Measurements from ENCODE around the gene BAIAP2L2. TPM values are rescaled to one million over a fixed set of nuclear protein-coding genes. Genes with fewer than 3 reads are reported as not detected.

The BAIAP2L2 gene
- total RNA-seq, 4 donors from 2014 or later = 0.59 to 1.7 TPM; not detected in 2

DNA sequence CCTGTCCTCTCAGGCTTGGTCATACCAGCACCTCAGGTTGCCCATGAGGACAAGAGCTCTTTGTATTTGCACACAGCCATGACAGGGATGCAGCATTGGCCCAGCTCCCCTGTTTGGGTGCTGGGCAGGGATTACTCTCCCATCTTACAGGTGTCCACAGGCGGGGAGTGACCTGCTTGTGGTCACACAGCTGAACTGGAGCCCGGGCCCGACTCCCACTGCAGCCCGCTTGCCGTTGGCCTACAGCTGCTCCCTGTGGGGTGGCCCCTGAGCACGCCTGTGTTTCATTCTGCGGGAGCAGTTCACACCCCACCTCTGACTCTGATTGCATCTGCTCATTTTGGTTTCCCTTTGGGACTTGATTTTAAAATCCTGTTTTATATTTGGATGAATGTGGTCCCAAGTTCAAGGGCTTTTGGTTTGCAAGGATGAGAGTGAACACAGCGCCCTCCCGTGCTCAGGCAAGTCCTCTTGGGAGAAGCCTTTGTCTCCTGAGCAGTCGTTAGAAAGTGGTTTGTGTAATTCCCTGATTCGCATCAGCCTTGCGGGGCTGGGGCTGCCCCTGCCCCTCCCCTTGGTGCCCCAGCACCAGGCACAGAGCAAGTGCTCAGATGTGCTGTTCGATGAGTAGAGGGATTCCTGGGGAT is 44.0 kb downstream of the BAIAP2L2 start:
- no peak for TF ChIP-seq POLR2A (IDR thresholded peaks at IDR 0.05)
- TF ChIP-seq, protein P1, sequence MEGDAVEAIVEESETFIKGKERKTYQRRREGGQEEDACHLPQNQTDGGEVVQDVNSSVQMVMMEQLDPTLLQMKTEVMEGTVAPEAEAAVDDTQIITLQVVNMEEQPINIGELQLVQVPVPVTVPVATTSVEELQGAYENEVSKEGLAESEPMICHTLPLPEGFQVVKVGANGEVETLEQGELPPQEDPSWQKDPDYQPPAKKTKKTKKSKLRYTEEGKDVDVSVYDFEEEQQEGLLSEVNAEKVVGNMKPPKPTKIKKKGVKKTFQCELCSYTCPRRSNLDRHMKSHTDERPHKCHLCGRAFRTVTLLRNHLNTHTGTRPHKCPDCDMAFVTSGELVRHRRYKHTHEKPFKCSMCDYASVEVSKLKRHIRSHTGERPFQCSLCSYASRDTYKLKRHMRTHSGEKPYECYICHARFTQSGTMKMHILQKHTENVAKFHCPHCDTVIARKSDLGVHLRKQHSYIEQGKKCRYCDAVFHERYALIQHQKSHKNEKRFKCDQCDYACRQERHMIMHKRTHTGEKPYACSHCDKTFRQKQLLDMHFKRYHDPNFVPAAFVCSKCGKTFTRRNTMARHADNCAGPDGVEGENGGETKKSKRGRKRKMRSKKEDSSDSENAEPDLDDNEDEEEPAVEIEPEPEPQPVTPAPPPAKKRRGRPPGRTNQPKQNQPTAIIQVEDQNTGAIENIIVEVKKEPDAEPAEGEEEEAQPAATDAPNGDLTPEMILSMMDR (IDR thresholded peaks at IDR 0.05) = no peak
- DNase-seq = no peak
- no peak overlapping the region for H3K4me3 ChIP-seq
- H3K27me3 ChIP-seq = no peaks in the 10 kb centered on the region
- intact Hi-C loops (cut with DNase I; ENCODE audit: low total_unique reads) = loop anchor here (10.0 kb wide), 1 partner anchor 508 kb away; the partner anchor contains the start of gene DMC1
- no peaks in the 10 kb centered on the region for H3K4me1 ChIP-seq
- no peak overlapping the region for H3K27ac ChIP-seq
- no peaks in the 10 kb centered on the region for H3K9me3 ChIP-seq
- no peaks in the 10 kb centered on the region for H3K36me3 ChIP-seq

DNA sequence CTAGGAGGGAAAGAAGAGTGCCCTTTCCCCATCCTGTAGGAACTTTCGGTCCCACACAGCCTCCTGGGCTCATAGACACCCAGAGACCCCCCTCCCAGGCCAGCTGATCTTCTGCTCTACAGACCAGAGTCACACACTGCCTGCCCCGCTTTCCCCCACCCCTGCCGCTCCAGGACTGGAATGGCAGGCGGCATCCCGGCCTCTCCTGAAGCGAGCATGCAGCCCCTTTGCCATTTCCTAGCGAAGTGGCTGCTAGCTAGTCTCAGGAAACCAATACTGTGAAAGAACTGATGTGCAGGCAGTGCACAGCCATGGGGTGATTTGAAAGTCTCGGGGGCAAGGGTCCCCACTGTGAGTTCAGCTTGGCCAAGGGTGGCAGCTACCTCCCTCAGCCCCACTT is 44.9 kb downstream of the BAIAP2L2 start:
- DNase-seq = no peak
- H3K36me3 ChIP-seq = no peaks in the 10 kb centered on the region
- intact Hi-C loops (cut with DNase I; ENCODE audit: low total_unique reads) = loop anchor here (10.0 kb wide), 1 partner anchor 509 kb away; the partner anchor contains the start of gene DMC1
- H3K4me3 ChIP-seq = no peak overlapping the region
- TF ChIP-seq POLR2A (IDR thresholded peaks at IDR 0.05) = no peak
- TF ChIP-seq, protein P1 (IDR thresholded peaks at IDR 0.05) = no peak
- no peaks in the 10 kb centered on the region for H3K4me1 ChIP-seq
- H3K27me3 ChIP-seq = no peaks in the 10 kb centered on the region
- no peak overlapping the region for H3K27ac ChIP-seq
- H3K9me3 ChIP-seq = no peaks in the 10 kb centered on the region

DNA sequence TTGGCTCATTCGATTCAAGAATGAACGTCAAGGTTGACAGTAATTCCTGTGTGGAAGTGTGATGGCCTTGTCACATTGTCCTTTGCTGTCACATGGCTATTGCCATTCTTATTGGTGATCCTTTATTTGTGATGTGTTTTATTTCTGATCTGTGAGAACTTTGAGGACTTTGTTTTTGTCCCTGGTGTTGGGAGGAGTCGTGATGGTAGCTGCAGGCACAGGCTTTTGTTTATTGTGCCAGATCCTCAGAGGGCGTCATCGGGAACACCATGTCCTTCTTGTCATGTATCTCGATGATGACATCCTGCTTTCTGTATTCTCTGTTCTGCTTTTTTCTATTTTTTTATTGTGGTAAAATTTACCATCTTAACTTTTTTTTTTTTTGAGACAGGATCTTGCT is 47.7 kb downstream of the BAIAP2L2 start:
- no peak for TF ChIP-seq POLR2A (IDR thresholded peaks at IDR 0.05)
- TF ChIP-seq, protein P1 (IDR thresholded peaks at IDR 0.05) = no peak
- no peak overlapping the region for H3K27ac ChIP-seq
- H3K4me1 ChIP-seq = no peaks in the 10 kb centered on the region
- no peaks in the 10 kb centered on the region for H3K9me3 ChIP-seq
- intact Hi-C loops (cut with DNase I; ENCODE audit: low total_unique reads) = loop anchor here (10.0 kb wide), 1 partner anchor 512 kb away; the partner anchor contains the start of gene DMC1
- no peak overlapping the region for H3K4me3 ChIP-seq
- no peaks in the 10 kb centered on the region for H3K27me3 ChIP-seq
- no peak for DNase-seq
- no peaks in the 10 kb centered on the region for H3K36me3 ChIP-seq

DNA sequence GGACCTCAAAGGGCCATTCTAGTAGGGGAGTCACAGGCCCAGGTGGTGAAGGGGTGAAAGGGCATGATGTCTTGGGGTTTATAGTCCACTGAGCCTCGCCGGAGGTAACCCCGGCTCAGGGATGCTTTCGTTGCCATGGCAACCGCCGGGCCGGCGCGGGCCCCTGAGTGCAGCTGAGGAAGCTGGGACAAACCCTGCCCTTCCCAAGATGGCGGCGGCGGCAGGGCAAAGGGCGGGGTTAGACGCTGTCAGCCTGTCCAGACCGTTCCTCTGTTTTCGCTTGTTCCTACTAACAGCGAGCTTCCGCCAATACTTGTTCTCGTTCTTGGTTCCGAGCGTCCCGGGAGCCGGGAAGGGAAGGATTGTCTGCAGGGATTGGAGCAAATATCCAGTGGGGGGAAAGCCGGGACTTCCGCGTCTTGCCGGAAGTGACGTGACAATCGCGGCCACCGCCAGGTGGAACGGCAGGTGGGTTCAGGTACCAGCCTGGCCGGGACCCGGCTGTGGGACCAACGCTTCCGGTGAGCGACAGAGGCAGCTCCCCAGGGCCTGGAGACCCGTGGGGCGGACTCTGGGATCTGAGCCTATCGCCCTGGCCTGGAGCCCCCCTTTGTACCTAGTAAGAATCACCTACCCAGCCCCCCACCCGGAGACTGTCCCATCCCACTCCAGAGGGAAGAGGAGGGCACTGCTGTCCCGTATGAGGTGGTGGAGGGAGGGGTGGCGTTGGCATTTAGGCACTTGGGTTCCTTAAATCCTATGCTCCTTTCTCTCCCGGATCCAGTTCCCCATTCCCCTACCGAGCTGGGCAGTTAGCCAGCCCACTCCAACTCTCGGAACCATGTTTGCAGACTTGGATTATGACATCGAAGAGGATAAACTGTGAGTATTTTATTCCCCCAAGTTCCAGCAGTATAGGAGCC is 53.3 kb downstream of the BAIAP2L2 start, which contains the start of gene PICK1:
Gene PICK1, plus strand, starts transcription at position 436 of the 923 bp plus-strand sequence. Its CDS starts 406 bp downstream, at position 842.
- peak within 1 kb of the TSS; percentile 46 to 48 for H3K4me3 ChIP-seq
- peak; percentile 90 to 91 for DNase-seq
- peak within 1 kb of the TSS; percentile 78 to 82 for H3K27ac ChIP-seq
- H3K4me1 ChIP-seq = no peaks in the 10 kb centered on the region
- TF ChIP-seq, protein P1 (IDR thresholded peaks at IDR 0.05) = peak in 2 of 4 experiments; percentile 6 to 29
- TF ChIP-seq POLR2A (IDR thresholded peaks at IDR 0.05) = peak in 1 of 2 donors; percentile 26
- H3K9me3 ChIP-seq = no peaks in the 10 kb centered on the region
- H3K36me3 ChIP-seq = no peaks in the 10 kb centered on the region
- H3K27me3 ChIP-seq = no peaks in the 10 kb centered on the region
- intact Hi-C loops (cut with DNase I; ENCODE audit: low total_unique reads) = no loop called here

All from uterus (tissue), 4 donors.